ENCODE data around the gene MARCHF10.

- no peak for TF ChIP-seq CTCF (conservative IDR thresholded peaks at IDR 0.05 in 1 of 2, IDR thresholded peaks at IDR 0.05 in 1 of 2; ENCODE audit: low read depth in 1 of 2, low read length in 2 of 2)
- TF ChIP-seq EZH2 (IDR thresholded peaks at IDR 0.05; ENCODE audit: low read length, missing control alignments): no peak
These were observed 25.3 kb downstream of the MARCHF10 start for GRCh38 chr17:62782730-62783270.

All from fibroblast of lung (primary cell).